Right atrium auricular region (tissue), 2 donors: ENCODE results near the gene TENT5A. TPM values are rescaled to one million over a fixed set of nuclear protein-coding genes. Genes with fewer than 3 reads are reported as not detected.

Experiments used
- DNase-seq: peaks from one replicate; pipeline ENCODE4 v3.0.0-alpha.2; 2019; ENCODE audit warnings: low spot score
- H3K27ac ChIP-seq, 2 donors: fragments of 200-600 bp; sonication (generic); 1 replicate in 1 of 2; 2 replicates in 1 of 2; pipeline ENCODE4 v1.5.1; 2016 to 2019
- H3K27me3 ChIP-seq, 2 donors: fragments of 200-600 bp; sonication (generic); one replicate each; pipeline versions ENCODE4 v1.5.1 to v1.6.0; 2017 to 2019
- H3K36me3 ChIP-seq: fragments of 200-600 bp; sonication (generic); one replicate; pipeline ENCODE4 v1.5.1; 2016
- H3K4me1 ChIP-seq, 2 donors: fragments of 200-600 bp; sonication (generic); one replicate each; pipeline versions ENCODE4 v1.5.1 to v1.6.0; 2017 to 2019
- H3K4me3 ChIP-seq, 2 donors: fragments of 200-600 bp; sonication (generic); 1 replicate in 1 of 2; 2 replicates in 1 of 2; pipeline ENCODE4 v1.5.1; 2017 to 2019; ENCODE audit warnings: mild to moderate bottlenecking in 1 of 2, moderate library complexity in 1 of 2
- H3K9me3 ChIP-seq, 2 donors: fragments of 200-600 bp; sonication (generic); one replicate each; pipeline ENCODE4 v1.5.1; 2019
- CTCF ChIP-seq, 2 donors: fragments of 200-600 bp; sonication (generic); IDR thresholded peaks; one replicate each; pipeline ENCODE4 v1.5.1; 2019; ENCODE audit warnings: antibody characterized with exemption in 2 of 2
- total RNA-seq, 2 donors: library from RNA; depleted of rRNA; stranded (reverse); fragments of >200 nt; gene quantifications; one replicate each; pipeline ENCODE4 v1.1.0, GENCODE V29; 2016

TENT5A gene
- total RNA-seq, 2 donors from 2014 or later, result 21.1 to 22.0 TPM

GRCh38 chr6:81764531-81764930, 12.1 kb upstream of the TENT5A start:
- no peaks in the 10 kb centered on the region for H3K9me3 ChIP-seq
- H3K4me1 ChIP-seq, result peaks cover 0 to 14% of the 10 kb centered on the region in 2 donors
- no peak for TF ChIP-seq CTCF (IDR thresholded peaks at IDR 0.05)
- DNase-seq, result no peak
- H3K36me3 ChIP-seq, result no peaks in the 10 kb centered on the region
- H3K27me3 ChIP-seq, result no peaks in the 10 kb centered on the region
- no peak overlapping the region for H3K27ac ChIP-seq
- no peak overlapping the region for H3K4me3 ChIP-seq

- Histone ChIP-seq H3K4me3 (no peak overlapping the region), H3K36me3 (no peaks in the 10 kb centered on the region), H3K27ac (no peak overlapping the region), H3K27me3 (no peaks in the 10 kb centered on the region), H3K9me3 (no peaks in the 10 kb centered on the region), H3K4me1 (peaks cover 0 to 14% of the 10 kb centered on the region in 2 donors)
- TF ChIP-seq CTCF (IDR thresholded peaks at IDR 0.05), result no peak
- no peak for DNase-seq
These were observed 11.5 kb upstream of the TENT5A start for GRCh38 chr6:81763968-81764367.

- Histone ChIP-seq H3K27me3 (no peaks in the 10 kb centered on the region), H3K9me3 (no peaks in the 10 kb centered on the region), H3K4me3 (no peak overlapping the region), H3K36me3 (no peaks in the 10 kb centered on the region), H3K4me1 (peaks cover 0 to 14% of the 10 kb centered on the region in 2 donors), H3K27ac (no peak overlapping the region)
- no peak for DNase-seq
- no peak for TF ChIP-seq CTCF (IDR thresholded peaks at IDR 0.05)
These were observed 10.6 kb upstream of the TENT5A start for GRCh38 chr6:81763051-81763450.

GRCh38 chr6:81762606-81763005, 10.1 kb upstream of the TENT5A start:
- Histone ChIP-seq H3K9me3 (no peaks in the 10 kb centered on the region), H3K27me3 (no peaks in the 10 kb centered on the region), H3K4me1 (peaks cover 0 to 14% of the 10 kb centered on the region in 2 donors), H3K27ac (no peak overlapping the region), H3K4me3 (no peak overlapping the region), H3K36me3 (no peaks in the 10 kb centered on the region)
- no peak for DNase-seq
- no peak for TF ChIP-seq CTCF (IDR thresholded peaks at IDR 0.05)

- DNase-seq, result no peak
- peaks cover 0 to 13% of the 10 kb centered on the region in 2 donors for H3K4me1 ChIP-seq
- no peak for TF ChIP-seq CTCF (IDR thresholded peaks at IDR 0.05)
- H3K9me3 ChIP-seq, result no peaks in the 10 kb centered on the region
- H3K27ac ChIP-seq, result no peak overlapping the region
- no peak overlapping the region for H3K4me3 ChIP-seq
- H3K27me3 ChIP-seq, result no peaks in the 10 kb centered on the region
- H3K36me3 ChIP-seq, result no peaks in the 10 kb centered on the region
These were observed 9.7 kb upstream of the TENT5A start for GRCh38 chr6:81762132-81762531.

GRCh38 chr6:81761197-81761596, 8.7 kb upstream of the TENT5A start:
- no peak overlapping the region for H3K4me3 ChIP-seq
- DNase-seq, result no peak
- no peak overlapping the region for H3K27ac ChIP-seq
- no peaks in the 10 kb centered on the region for H3K36me3 ChIP-seq
- H3K4me1 ChIP-seq, result peaks cover 0 to 4% of the 10 kb centered on the region in 2 donors
- no peak for TF ChIP-seq CTCF (IDR thresholded peaks at IDR 0.05)
- no peaks in the 10 kb centered on the region for H3K9me3 ChIP-seq
- H3K27me3 ChIP-seq, result no peaks in the 10 kb centered on the region
